ENCODE data around the gene PPP1R10.

PPP1R10 gene

GRCh38 chr6:30654798-30655742 is 38.0 kb upstream of the PPP1R10 start:
- Histone ChIP-seq H3K9me3 (ENCODE audit: insufficient read depth, low read length) (no peaks in the 10 kb centered on the region), H3K9me2 (replicated peaks; ENCODE audit: insufficient read depth, low read length) (no peaks in the 10 kb centered on the region), H3K4me2 (ENCODE audit: low read depth, low read length, poor library complexity, severe bottlenecking) (no peak overlapping the region), H3F3A (ENCODE audit: insufficient read depth) (peaks cover 19% of the 10 kb centered on the region), H3K27ac (ENCODE audit: low read depth, low read length) (no peak overlapping the region), H2AFZ (ENCODE audit: low read depth, low read length, severe bottlenecking) (no peak overlapping the region), H3K79me2 (ENCODE audit: insufficient read depth, low read length) (no peaks in the 10 kb centered on the region), H3K36me3 (ENCODE audit: low read length) (peaks cover 10% of the 10 kb centered on the region; the same call in 1 of the 2 replicates), H3K4me3 (ENCODE audit: insufficient read depth, low read length, poor library complexity, severe bottlenecking) (no peak overlapping the region), H3K27me3 (ENCODE audit: low read length) (no peaks in the 10 kb centered on the region), H3K9ac (ENCODE audit: low read length) (no peak overlapping the region), H4K20me1 (ENCODE audit: low read depth, low read length) (no peaks in the 10 kb centered on the region)
- TF ChIP-seq CTCF (IDR thresholded peaks at IDR 0.05; ENCODE audit: insufficient read depth, low read length, poor library complexity, severe bottlenecking): no peak
- TF ChIP-seq EZH2phosphoT487 (conservative IDR thresholded peaks at IDR 0.05; ENCODE audit: low read length): no peak

- Histone ChIP-seq H3K9me2 (replicated peaks; ENCODE audit: insufficient read depth, low read length) (no peaks in the 10 kb centered on the region), H3K36me3 (ENCODE audit: low read length) (peaks cover 7% of the 10 kb centered on the region; the same call in 1 of the 2 replicates), H4K20me1 (ENCODE audit: low read depth, low read length) (peaks cover 8% of the 10 kb centered on the region; the same call in 1 of the 2 replicates), H3K27ac (ENCODE audit: low read depth, low read length) (no peak overlapping the region), H3K4me3 (ENCODE audit: insufficient read depth, low read length, poor library complexity, severe bottlenecking) (no peak overlapping the region), H3K27me3 (ENCODE audit: low read length) (no peaks in the 10 kb centered on the region), H3K4me2 (ENCODE audit: low read depth, low read length, poor library complexity, severe bottlenecking) (no peak overlapping the region), H3K9me3 (ENCODE audit: insufficient read depth, low read length) (no peaks in the 10 kb centered on the region), H3F3A (ENCODE audit: insufficient read depth) (peaks cover 25% of the 10 kb centered on the region), H2AFZ (ENCODE audit: low read depth, low read length, severe bottlenecking) (no peak overlapping the region), H3K79me2 (ENCODE audit: insufficient read depth, low read length) (peaks cover 33% of the 10 kb centered on the region), H3K9ac (ENCODE audit: low read length) (no peak overlapping the region)
- TF ChIP-seq CTCF (IDR thresholded peaks at IDR 0.05; ENCODE audit: insufficient read depth, low read length, poor library complexity, severe bottlenecking): no peak
- no peak for TF ChIP-seq EZH2phosphoT487 (conservative IDR thresholded peaks at IDR 0.05; ENCODE audit: low read length)
Measured at GRCh38 chr6:30651143-30651542, 34.1 kb upstream of the PPP1R10 start.

- Histone ChIP-seq H2AFZ (ENCODE audit: low read depth, low read length, severe bottlenecking) (peak overlapping the region; percentile 79), H3K27ac (ENCODE audit: low read depth, low read length) (peak overlapping the region; percentile 82), H3K4me3 (ENCODE audit: insufficient read depth, low read length, poor library complexity, severe bottlenecking) (peak overlapping the region; percentile 80)
Measured at GRCh38 chr6:30647242-30648116, 30.4 kb upstream of the PPP1R10 start.

More at GRCh38 chr6:30647242-30648116, 30.4 kb upstream of the PPP1R10 start:
- Histone ChIP-seq H3K4me2 (ENCODE audit: low read depth, low read length, poor library complexity, severe bottlenecking) (peak overlapping the region; percentile 97), H4K20me1 (ENCODE audit: low read depth, low read length) (peaks cover 8% of the 10 kb centered on the region; the same call in 1 of the 2 replicates), H3K9ac (ENCODE audit: low read length) (peak overlapping the region; percentile 89), H3K9me3 (ENCODE audit: insufficient read depth, low read length) (no peaks in the 10 kb centered on the region), H3F3A (ENCODE audit: insufficient read depth) (peaks cover 13% of the 10 kb centered on the region), H3K79me2 (ENCODE audit: insufficient read depth, low read length) (peaks cover 39% of the 10 kb centered on the region), H3K27me3 (ENCODE audit: low read length) (no peaks in the 10 kb centered on the region), H3K9me2 (replicated peaks; ENCODE audit: insufficient read depth, low read length) (no peaks in the 10 kb centered on the region), H3K36me3 (ENCODE audit: low read length) (peaks cover 4% of the 10 kb centered on the region; the same call in 1 of the 2 replicates)
- TF ChIP-seq CTCF (IDR thresholded peaks at IDR 0.05; ENCODE audit: insufficient read depth, low read length, poor library complexity, severe bottlenecking) (no peak), EZH2phosphoT487 (conservative IDR thresholded peaks at IDR 0.05; ENCODE audit: low read length) (no peak)
